Nucleus accumbens (tissue), 56 donors: ENCODE data around the gene AKAP1.

Source experiments
- DNase-seq, 56 donors: peaks; one replicate each; lab custom pipeline; 2025; lab: John Stamatoyannopoulos, UW

The AKAP1 gene

DNA sequence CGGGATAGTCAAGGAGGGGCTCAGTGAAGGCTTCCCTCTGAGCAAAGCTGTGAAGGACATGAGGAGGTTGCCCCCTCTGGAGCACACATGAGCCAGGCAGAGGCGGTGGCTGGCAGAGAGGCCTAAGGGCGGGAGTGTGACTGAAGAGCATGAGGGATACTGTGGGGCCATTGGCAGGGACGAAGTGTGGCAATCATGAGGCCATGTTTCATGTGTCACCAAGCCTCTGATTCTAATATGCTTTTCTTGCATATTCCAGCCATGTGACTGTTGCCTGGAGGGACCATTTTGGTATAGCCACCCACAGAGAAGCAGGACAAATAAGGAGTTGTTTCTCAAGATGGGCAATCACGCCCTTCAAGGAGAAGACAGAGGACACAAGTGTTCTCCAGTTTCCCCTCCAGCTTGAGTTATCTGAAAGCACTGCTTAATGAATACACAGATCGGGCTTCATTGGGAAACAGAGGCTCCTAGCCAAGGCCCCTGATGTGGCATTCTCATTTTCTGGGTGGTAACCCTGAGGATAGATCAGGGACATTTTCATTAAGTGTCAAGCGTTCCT is 68.0 kb downstream of the AKAP1 start:
- DNase-seq = no peak

DNA sequence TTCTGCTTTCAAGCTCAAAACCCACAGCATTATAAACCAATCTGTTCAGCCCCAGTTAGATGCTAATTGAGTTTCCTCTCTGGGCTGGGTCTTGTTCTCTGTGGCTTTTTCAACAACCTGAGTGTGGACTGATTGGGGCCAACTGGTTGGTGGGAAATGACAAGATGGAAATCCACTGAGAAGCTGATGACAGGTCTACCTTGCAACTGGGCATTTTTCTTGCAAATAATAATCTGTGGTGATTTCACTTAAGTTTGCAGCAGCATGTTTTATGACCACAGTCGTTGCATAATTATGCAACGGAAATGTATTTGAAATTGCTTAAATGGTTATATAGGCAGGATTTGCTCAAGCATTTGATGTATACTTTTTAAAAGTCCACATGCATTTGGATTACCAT is 69.9 kb downstream of the AKAP1 start:
- no peak for DNase-seq

DNA sequence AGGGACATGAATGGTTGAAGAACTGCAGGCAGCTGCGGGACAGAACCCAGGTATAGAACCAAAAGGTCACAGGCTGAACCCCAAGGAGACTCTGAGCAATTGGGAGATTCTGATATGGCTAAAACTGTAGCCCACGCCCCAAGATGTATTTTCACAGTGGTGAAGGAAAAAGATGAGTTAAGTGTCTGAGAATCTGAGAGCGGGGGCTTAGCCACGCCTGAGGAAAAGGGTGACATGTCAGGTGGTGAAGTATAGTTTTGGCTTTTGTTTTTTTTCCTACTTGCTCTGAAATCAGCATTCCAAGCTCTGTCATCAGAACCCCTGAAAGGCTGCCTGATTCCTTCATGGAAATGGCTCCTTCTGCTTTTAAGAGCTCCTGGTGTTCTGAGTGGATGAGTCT is 73.3 kb downstream of the AKAP1 start:
- DNase-seq = no peak

DNA sequence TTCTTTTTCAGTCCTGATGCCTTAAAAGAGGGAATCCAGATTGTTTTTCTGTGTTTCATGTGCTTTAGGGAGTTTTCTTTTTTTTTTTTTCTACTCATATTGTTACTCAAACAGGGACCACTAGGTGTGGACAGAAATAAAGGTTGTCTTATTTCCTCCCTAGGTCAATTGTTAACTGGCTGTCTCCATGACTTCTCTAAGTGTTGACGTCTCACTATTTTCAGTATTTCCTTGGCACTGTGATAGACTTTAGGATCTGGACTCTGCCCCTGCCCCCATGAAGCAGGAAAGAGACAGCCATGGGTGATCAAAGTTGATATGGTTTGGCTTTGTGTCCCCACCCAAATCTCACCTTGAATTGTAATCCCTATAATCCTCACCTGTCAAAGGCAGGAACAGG is 73.7 kb downstream of the AKAP1 start:
- no peak for DNase-seq

DNA sequence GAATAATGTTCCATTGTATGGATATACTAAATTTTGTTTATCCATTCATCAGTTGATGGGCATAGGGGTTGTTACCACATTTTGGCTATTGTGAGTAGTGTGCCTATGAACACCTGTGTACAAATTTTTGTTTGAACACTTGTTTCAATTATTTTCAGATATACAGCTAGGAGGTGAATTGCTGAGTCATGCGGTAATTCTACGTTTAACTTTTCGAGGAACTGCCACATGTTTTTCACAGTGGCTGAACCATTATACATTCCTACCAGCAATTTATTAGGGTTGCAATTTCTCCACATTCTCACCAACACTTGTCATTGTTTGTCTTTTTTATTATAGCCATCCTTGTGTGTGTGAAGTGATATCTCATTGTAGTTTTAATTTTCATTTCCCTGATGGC is 75.6 kb downstream of the AKAP1 start:
- DNase-seq = no peak

DNA sequence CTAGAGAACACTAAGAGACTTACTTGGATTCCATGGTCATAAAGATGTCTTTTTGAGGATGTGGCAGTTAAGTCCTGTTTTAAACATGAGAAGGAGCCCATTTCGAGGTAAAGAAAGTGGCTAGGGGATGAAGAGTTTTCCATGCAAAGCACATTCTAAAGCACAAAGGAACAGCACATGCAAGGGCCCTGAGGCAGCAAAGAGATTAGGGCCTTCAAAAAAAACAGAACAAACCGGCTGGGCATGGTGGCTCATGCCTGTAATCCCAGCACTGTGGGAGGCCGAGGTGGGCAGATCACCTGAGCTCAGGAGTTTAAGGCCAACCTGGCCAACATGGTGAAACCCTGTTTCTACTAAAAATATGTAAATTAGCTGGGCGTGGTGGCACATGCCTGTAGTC is 79.8 kb downstream of the AKAP1 start:
- no peak for DNase-seq

DNA sequence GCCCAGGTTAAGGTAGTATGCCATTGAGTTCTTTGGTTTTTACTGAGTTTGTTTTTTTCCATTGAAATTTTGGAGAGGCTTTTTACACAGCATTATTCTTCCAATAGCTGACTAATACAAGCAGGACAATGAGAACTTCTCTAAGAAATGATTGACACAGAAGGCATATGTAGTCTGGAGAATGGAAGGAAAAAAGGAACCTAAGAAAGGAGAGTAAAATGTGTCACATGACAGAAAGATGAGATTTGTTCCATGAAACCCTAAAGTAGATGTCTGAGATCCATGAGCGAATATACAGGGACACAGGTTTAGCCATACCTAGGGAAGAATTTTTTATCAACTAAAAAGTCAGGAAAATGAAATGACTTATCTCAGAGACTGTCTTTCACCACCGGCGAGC is 80.7 kb downstream of the AKAP1 start:
- DNase-seq = no peak

DNA sequence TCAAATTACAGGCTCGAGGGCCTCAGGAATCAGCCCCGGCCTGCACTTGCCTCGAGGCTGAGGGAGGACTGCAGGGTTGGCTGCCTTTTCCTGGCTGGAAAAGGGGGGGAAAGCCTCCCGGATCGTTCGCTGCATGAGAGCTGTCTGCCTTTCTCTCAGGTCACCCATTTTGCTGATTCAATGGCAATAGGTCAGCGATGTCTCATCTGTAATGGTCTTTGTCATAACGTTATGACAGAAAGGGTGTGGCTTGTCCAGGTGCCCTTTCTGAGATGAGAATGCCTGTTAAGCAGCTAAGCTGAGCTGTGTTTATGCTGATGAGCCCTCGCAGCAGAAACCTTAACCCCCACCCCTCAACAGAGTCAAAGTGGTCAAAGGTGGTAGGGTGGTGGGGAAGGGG is 81.8 kb downstream of the AKAP1 start:
- DNase-seq = no peak

DNA sequence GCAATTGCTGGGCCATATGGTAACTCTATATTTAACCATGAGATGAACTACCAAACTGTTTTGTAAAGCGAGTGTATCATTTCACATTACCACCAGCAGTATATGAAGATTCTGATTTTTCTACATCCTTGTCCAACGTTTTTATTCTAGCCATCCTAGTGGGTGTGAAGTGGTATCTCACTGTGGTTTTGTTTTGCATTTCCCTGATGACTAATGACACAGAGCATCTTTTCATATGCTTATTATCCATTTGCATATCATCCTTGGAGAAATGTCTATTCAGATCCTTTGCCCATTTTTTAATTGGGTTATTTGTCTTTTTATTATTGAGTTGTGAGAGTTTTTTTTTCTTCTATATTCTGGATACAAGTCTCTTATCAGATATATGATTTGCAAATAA is 83.6 kb downstream of the AKAP1 start:
- no peak for DNase-seq

DNA sequence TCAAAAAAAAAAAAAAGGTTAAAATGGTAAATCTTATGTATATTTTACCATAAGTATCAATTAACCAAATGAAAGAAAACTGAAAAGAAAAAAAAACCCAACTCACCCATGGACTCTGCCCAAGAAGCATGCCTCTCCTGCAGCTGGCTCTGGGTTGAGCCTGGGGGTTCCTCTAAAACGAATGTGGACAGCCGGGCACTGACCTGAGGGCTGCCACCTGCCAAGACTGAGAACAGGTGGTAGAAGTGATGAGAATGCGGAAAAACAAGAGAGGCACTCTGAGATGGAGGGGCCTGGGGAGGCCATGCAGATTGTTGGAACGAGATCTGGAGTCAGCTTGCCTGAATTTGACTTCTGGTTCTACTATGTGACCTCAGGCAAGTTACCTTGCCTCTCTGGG is 85.8 kb downstream of the AKAP1 start:
- DNase-seq = no peak
